ENCODE data around the gene ALX4. TPM values are rescaled to one million over a fixed set of nuclear protein-coding genes. Genes with fewer than 3 reads are reported as not detected.

Gene ALX4
- total and polyA plus RNA-seq, 2 donors (not counting 1 experiment from before 2014, with no cell fraction given): not detected

DNA sequence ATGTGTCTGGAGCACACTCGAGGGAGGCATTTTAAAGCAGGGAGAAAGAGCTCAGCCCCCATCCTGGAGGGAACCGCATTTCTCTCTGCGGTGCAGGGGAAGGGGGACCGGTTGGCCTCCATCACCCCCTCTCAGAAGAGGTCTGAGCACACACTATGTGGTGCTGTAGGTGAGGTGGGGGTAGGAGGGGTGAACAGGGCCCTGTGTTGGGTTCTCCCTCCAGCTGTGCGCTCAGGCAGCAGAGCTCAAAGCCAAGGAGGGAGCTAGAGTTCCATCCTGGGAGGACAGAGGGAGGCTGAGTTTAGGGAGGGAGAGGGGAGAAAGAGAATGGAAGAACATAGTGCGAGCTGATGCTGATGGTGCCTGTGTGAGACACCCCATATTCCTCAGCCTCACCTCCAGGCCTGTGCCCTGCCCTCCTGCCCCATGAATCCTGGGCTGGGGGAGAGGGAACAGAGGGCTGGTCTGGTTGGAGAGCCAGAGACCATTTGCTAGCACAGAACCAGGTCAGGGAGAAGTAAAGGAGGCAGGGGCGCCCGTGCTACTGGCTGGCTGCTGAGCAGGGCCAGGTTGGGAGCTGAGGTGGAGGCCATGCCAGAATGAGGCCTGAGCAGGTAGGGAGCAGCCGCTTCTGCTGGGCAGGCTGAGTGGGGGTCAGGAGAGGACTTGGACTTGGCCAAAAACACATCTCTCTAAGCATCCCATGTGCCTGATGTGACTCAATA, 43.7 kb downstream of the ALX4 start:
- no peak for DNase-seq (ENCODE audit: low read depth in 2 of 2)
- Histone ChIP-seq H3K79me2 (ENCODE audit: control insufficient read depth, insufficient read depth, low read length) (no peaks in the 10 kb centered on the region), H4K20me1 (ENCODE audit: control insufficient read depth, extremely low read depth, insufficient read depth, low read length) (no peaks in the 10 kb centered on the region), H3K4me2 (ENCODE audit: extremely low read depth, insufficient read depth, low read length) (no peak overlapping the region), H2AFZ (ENCODE audit: low read length) (no peak overlapping the region), H3K36me3 (ENCODE audit: control insufficient read depth, insufficient read depth, low read length) (no peaks in the 10 kb centered on the region), H3K4me1 (ENCODE audit: control insufficient read depth, extremely low read depth, insufficient read depth, low read length) (no peaks in the 10 kb centered on the region), H3K9me3 (ENCODE audit: control insufficient read depth, insufficient read depth, low read depth, low read length) (no peaks in the 10 kb centered on the region), H3K4me3 (replicated peaks in 1 of 4; ENCODE audit: control extremely low read depth in 1 of 4, insufficient read depth in 1 of 4, low read depth in 3 of 4, low read length in 4 of 4) (no peak overlapping the region), H3K9ac (ENCODE audit: insufficient read depth, low read length) (no peak overlapping the region), H3K27me3 (ENCODE audit: control insufficient read depth, insufficient read depth, low read length) (no peaks in the 10 kb centered on the region), H3K27ac (ENCODE audit: insufficient read depth, low read length) (no peak overlapping the region)
- TF ChIP-seq, protein P1, sequence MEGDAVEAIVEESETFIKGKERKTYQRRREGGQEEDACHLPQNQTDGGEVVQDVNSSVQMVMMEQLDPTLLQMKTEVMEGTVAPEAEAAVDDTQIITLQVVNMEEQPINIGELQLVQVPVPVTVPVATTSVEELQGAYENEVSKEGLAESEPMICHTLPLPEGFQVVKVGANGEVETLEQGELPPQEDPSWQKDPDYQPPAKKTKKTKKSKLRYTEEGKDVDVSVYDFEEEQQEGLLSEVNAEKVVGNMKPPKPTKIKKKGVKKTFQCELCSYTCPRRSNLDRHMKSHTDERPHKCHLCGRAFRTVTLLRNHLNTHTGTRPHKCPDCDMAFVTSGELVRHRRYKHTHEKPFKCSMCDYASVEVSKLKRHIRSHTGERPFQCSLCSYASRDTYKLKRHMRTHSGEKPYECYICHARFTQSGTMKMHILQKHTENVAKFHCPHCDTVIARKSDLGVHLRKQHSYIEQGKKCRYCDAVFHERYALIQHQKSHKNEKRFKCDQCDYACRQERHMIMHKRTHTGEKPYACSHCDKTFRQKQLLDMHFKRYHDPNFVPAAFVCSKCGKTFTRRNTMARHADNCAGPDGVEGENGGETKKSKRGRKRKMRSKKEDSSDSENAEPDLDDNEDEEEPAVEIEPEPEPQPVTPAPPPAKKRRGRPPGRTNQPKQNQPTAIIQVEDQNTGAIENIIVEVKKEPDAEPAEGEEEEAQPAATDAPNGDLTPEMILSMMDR (conservative IDR thresholded peaks at IDR 0.05 in 1 of 2, IDR thresholded peaks at IDR 0.05 in 1 of 2; ENCODE audit: low read depth in 1 of 2, low read length in 2 of 2): no peak
- no peak for TF ChIP-seq EZH2 (IDR thresholded peaks at IDR 0.05; ENCODE audit: low read length, missing control alignments)

DNA sequence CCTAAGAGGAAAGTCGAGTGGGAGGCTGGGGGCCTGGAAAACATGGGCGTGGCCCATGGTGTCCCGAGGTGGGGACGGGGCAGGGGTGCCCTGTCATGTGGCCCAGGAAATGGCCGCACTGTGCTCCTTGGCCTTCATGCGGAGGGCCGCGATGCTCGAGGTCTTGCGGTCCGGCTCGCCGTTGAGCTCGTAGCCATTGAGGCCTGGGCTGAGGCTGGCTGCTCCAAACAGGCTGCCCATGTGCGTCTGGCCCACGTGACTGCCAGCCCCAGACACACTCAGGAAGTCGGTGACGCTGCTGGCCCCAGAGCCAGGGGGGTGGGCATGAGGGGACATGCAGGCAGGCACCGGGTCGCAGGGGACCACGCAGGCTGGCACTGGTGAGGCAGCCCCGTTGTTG, 45.2 kb downstream of the ALX4 start:
- no peak overlapping the region for H3K4me2 ChIP-seq (ENCODE audit: extremely low read depth, insufficient read depth, low read length)
- no peaks in the 10 kb centered on the region for H4K20me1 ChIP-seq (ENCODE audit: control insufficient read depth, extremely low read depth, insufficient read depth, low read length)
- H3K27ac ChIP-seq (ENCODE audit: insufficient read depth, low read length): no peak overlapping the region
- no peak overlapping the region for H3K9ac ChIP-seq (ENCODE audit: insufficient read depth, low read length)
- no peaks in the 10 kb centered on the region for H3K27me3 ChIP-seq (ENCODE audit: control insufficient read depth, insufficient read depth, low read length)
- no peak overlapping the region for H3K4me3 ChIP-seq (replicated peaks in 1 of 4; ENCODE audit: control extremely low read depth in 1 of 4, insufficient read depth in 1 of 4, low read depth in 3 of 4, low read length in 4 of 4)
- no peak for DNase-seq (ENCODE audit: low read depth in 2 of 2)
- no peak overlapping the region for H2AFZ ChIP-seq (ENCODE audit: low read length)
- H3K9me3 ChIP-seq (ENCODE audit: control insufficient read depth, insufficient read depth, low read depth, low read length): no peaks in the 10 kb centered on the region
- TF ChIP-seq, protein P1 (conservative IDR thresholded peaks at IDR 0.05 in 1 of 2, IDR thresholded peaks at IDR 0.05 in 1 of 2; ENCODE audit: low read depth in 1 of 2, low read length in 2 of 2): no peak
- no peak for TF ChIP-seq EZH2 (IDR thresholded peaks at IDR 0.05; ENCODE audit: low read length, missing control alignments)
- no peaks in the 10 kb centered on the region for H3K4me1 ChIP-seq (ENCODE audit: control insufficient read depth, extremely low read depth, insufficient read depth, low read length)
- H3K36me3 ChIP-seq (ENCODE audit: control insufficient read depth, insufficient read depth, low read length): no peaks in the 10 kb centered on the region
- no peaks in the 10 kb centered on the region for H3K79me2 ChIP-seq (ENCODE audit: control insufficient read depth, insufficient read depth, low read length)

DNA sequence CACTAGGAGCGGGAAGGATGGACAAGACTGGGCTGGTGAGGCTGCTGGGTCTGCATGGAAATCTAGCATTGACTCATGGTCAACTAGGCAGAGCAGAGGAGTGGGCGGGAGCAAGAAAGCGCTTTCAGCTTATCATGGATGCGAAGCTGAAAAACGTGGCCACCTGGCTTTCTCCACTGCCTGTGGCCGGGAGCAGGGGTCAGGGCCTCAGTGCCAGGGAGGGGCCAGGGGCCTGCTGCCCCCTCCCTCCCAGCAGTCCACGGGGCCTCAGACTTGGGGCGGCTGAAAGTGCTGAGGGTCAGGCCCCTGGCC, 45.5 kb downstream of the ALX4 start:
- no peak for DNase-seq (ENCODE audit: low read depth in 2 of 2)

More for the DNA sequence above, 45.5 kb downstream of the ALX4 start:
- H3K27me3 ChIP-seq (ENCODE audit: control insufficient read depth, insufficient read depth, low read length): no peaks in the 10 kb centered on the region
- H3K4me3 ChIP-seq (replicated peaks in 1 of 4; ENCODE audit: control extremely low read depth in 1 of 4, insufficient read depth in 1 of 4, low read depth in 3 of 4, low read length in 4 of 4): no peak overlapping the region
- H2AFZ ChIP-seq (ENCODE audit: low read length): no peak overlapping the region
- TF ChIP-seq EZH2 (IDR thresholded peaks at IDR 0.05; ENCODE audit: low read length, missing control alignments): no peak
- TF ChIP-seq, protein P1 (conservative IDR thresholded peaks at IDR 0.05 in 1 of 2, IDR thresholded peaks at IDR 0.05 in 1 of 2; ENCODE audit: low read depth in 1 of 2, low read length in 2 of 2): no peak
- H3K27ac ChIP-seq (ENCODE audit: insufficient read depth, low read length): no peak overlapping the region
- no peak overlapping the region for H3K9ac ChIP-seq (ENCODE audit: insufficient read depth, low read length)
- no peaks in the 10 kb centered on the region for H3K36me3 ChIP-seq (ENCODE audit: control insufficient read depth, insufficient read depth, low read length)
- no peaks in the 10 kb centered on the region for H3K9me3 ChIP-seq (ENCODE audit: control insufficient read depth, insufficient read depth, low read depth, low read length)
- no peaks in the 10 kb centered on the region for H3K79me2 ChIP-seq (ENCODE audit: control insufficient read depth, insufficient read depth, low read length)
- H4K20me1 ChIP-seq (ENCODE audit: control insufficient read depth, extremely low read depth, insufficient read depth, low read length): no peaks in the 10 kb centered on the region
- no peak overlapping the region for H3K4me2 ChIP-seq (ENCODE audit: extremely low read depth, insufficient read depth, low read length)
- no peaks in the 10 kb centered on the region for H3K4me1 ChIP-seq (ENCODE audit: control insufficient read depth, extremely low read depth, insufficient read depth, low read length)
